Measurements from ENCODE around the gene TEX53. TPM values are rescaled to one million over a fixed set of nuclear protein-coding genes. Genes with fewer than 3 reads are reported as not detected.

The TEX53 gene
- total and polyA plus RNA-seq, 2 experiments from 2014 or later: 0.44 TPM; not detected in 1

DNA sequence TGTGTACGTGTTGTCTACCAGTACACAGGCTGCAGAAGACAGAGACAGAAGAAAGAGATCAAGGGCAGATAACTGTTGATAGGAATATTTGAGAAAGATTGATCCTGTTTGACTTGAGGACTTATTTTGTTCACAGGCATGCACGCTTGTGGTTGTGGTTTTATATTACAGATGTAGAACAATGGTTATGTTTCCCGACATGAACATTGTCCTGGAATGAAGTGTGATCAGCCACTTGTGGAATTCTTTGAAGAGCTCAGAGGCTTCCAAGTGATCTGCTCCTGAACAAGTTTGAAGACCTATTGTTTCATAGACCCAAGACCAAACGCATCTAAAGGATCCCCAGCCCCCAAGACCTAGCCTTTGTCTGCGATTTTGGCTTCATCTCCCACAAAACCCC is 13.7 kb downstream of the TEX53 start:
- WGBS (ENCODE audit: low lambda C conversion rate, missing lambda C conversion rate): 91% methylated on average over 5 of the region's 5 CpGs
- TF ChIP-seq EZH2 (IDR thresholded peaks at IDR 0.05; ENCODE audit: borderline replicate concordance): no peak
- TF ChIP-seq CTCF (IDR thresholded peaks at IDR 0.05; ENCODE audit: poor library complexity): no peak
- TF ChIP-seq EZH2phosphoT487 (IDR thresholded peaks at IDR 0.05; ENCODE audit: low read depth, severe bottlenecking, unreplicated experiment): no peak
- Histone ChIP-seq H3K36me3 (replicated peaks; ENCODE audit: insufficient read depth, low read depth) (no peaks in the 10 kb centered on the region), H2AFZ (no peak overlapping the region), H3K79me2 (no peaks in the 10 kb centered on the region), H3K4me3 (no peak overlapping the region), H3K4me1 (ENCODE audit: insufficient read depth) (no peaks in the 10 kb centered on the region), H3K4me2 (no peak overlapping the region), H3K27me3 (no peaks in the 10 kb centered on the region), H3K9me2 (replicated peaks; ENCODE audit: insufficient read depth) (no peaks in the 10 kb centered on the region), H4K20me1 (ENCODE audit: insufficient read depth, poor library complexity, severe bottlenecking) (no peaks in the 10 kb centered on the region), H3K27ac (no peak overlapping the region), H3K9me3 (ENCODE audit: low read depth) (no peaks in the 10 kb centered on the region)
- DNase-seq (ENCODE audit: low spot score): no peak

DNA sequence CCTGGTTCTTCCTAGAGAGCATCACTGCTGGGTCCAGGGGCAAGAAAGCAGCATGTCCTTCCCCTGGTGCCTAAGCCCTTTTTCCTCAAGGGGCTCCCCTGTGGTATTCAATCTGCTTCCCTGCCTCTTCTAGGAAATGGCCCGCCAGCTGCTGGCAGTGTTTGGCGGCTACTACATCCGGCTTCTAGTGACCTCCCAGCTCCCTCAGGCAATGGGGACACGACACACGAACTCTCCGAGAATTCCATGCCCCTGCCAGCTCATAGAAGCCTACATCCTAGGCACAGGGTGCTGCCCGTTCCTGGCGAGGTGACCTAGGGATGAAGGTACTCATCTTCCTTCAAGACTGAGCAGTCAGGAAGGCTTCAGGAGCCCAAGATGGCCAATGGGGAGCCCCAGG is 14.6 kb downstream of the TEX53 start:
- no peak for DNase-seq (ENCODE audit: low spot score)
- H3K36me3 ChIP-seq (replicated peaks; ENCODE audit: insufficient read depth, low read depth): no peaks in the 10 kb centered on the region
- no peaks in the 10 kb centered on the region for H3K9me2 ChIP-seq (replicated peaks; ENCODE audit: insufficient read depth)
- no peaks in the 10 kb centered on the region for H3K79me2 ChIP-seq
- no peak overlapping the region for H3K4me2 ChIP-seq
- H2AFZ ChIP-seq: no peak overlapping the region
- 95% methylated on average over 8 of the region's 8 CpGs for WGBS (ENCODE audit: low lambda C conversion rate, missing lambda C conversion rate)
- no peak overlapping the region for H3K27ac ChIP-seq
- no peaks in the 10 kb centered on the region for H3K27me3 ChIP-seq
- no peaks in the 10 kb centered on the region for H3K9me3 ChIP-seq (ENCODE audit: low read depth)
- H4K20me1 ChIP-seq (ENCODE audit: insufficient read depth, poor library complexity, severe bottlenecking): no peaks in the 10 kb centered on the region
- H3K4me3 ChIP-seq: no peak overlapping the region
- H3K4me1 ChIP-seq (ENCODE audit: insufficient read depth): no peaks in the 10 kb centered on the region
- no peak for TF ChIP-seq CTCF (IDR thresholded peaks at IDR 0.05; ENCODE audit: poor library complexity)
- no peak for TF ChIP-seq EZH2 (IDR thresholded peaks at IDR 0.05; ENCODE audit: borderline replicate concordance)
- no peak for TF ChIP-seq EZH2phosphoT487 (IDR thresholded peaks at IDR 0.05; ENCODE audit: low read depth, severe bottlenecking, unreplicated experiment)

DNA sequence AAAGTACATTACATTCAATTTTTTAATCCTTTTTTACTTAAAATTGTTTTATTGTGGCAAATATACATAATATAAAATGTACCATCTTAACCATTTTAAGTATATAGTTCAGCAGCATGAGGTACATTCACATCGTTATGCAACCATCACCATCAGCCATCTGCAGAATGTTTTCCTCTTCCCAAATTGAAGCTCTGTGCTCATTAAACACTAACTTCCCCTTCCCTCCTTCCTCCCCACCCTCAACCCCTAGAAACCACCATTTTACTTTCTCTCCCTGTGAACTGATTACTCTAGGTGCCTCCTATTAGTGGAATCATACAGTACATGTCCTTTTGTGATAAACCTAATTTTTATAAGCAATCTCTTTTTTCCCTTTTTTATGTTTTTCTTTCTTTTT is 15.6 kb downstream of the TEX53 start:
- Histone ChIP-seq H3K27ac (no peak overlapping the region), H2AFZ (no peak overlapping the region), H3K4me2 (no peak overlapping the region), H3K4me3 (no peak overlapping the region), H3K4me1 (ENCODE audit: insufficient read depth) (no peaks in the 10 kb centered on the region), H3K36me3 (replicated peaks; ENCODE audit: insufficient read depth, low read depth) (no peaks in the 10 kb centered on the region), H3K9me3 (ENCODE audit: low read depth) (no peaks in the 10 kb centered on the region), H3K27me3 (no peaks in the 10 kb centered on the region), H3K79me2 (no peaks in the 10 kb centered on the region), H3K9me2 (replicated peaks; ENCODE audit: insufficient read depth) (no peaks in the 10 kb centered on the region), H4K20me1 (ENCODE audit: insufficient read depth, poor library complexity, severe bottlenecking) (no peaks in the 10 kb centered on the region)
- TF ChIP-seq EZH2 (IDR thresholded peaks at IDR 0.05; ENCODE audit: borderline replicate concordance) (no peak), CTCF (IDR thresholded peaks at IDR 0.05; ENCODE audit: poor library complexity) (no peak), EZH2phosphoT487 (IDR thresholded peaks at IDR 0.05; ENCODE audit: low read depth, severe bottlenecking, unreplicated experiment) (no peak)
- WGBS (ENCODE audit: low lambda C conversion rate, missing lambda C conversion rate): 86% methylated on average over 1 of the region's 1 CpG
- no peak for DNase-seq (ENCODE audit: low spot score)

DNA sequence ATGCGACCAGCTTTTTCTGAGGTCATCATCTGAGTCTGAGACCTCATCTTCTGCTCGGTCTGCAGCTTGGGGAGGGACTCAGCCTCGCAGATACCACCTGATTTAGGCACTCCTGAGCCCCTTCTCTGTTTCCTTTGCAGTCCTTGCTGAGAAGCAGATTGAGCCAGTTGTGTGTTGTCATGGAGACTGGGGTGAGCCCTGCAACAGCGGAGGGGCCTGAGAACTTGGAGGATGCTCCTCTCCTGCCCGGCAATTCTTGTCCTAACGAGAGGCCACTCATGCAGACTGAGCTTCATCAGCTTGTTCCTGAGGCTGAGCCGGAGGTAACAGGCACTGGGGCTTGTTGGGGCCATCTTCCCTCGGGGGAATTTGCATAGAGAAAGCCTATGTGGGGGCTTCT is 19.2 kb downstream of the TEX53 start:
- 96% methylated on average over 8 of the region's 8 CpGs for WGBS (ENCODE audit: low lambda C conversion rate, missing lambda C conversion rate)
- no peaks in the 10 kb centered on the region for H3K36me3 ChIP-seq (replicated peaks; ENCODE audit: insufficient read depth, low read depth)
- H3K4me1 ChIP-seq (ENCODE audit: insufficient read depth): no peaks in the 10 kb centered on the region
- H3K4me2 ChIP-seq: no peak overlapping the region
- H3K9me2 ChIP-seq (replicated peaks; ENCODE audit: insufficient read depth): no peaks in the 10 kb centered on the region
- H4K20me1 ChIP-seq (ENCODE audit: insufficient read depth, poor library complexity, severe bottlenecking): no peaks in the 10 kb centered on the region
- H3K79me2 ChIP-seq: no peaks in the 10 kb centered on the region
- no peaks in the 10 kb centered on the region for H3K9me3 ChIP-seq (ENCODE audit: low read depth)
- no peak overlapping the region for H2AFZ ChIP-seq
- no peak overlapping the region for H3K27ac ChIP-seq
- H3K27me3 ChIP-seq: no peaks in the 10 kb centered on the region
- DNase-seq (ENCODE audit: low spot score): no peak
- TF ChIP-seq EZH2phosphoT487 (IDR thresholded peaks at IDR 0.05; ENCODE audit: low read depth, severe bottlenecking, unreplicated experiment): no peak
- H3K4me3 ChIP-seq: no peak overlapping the region
